WTC11 (cell line): Measurements from ENCODE around the gene GPC6. TPM values are rescaled to one million over a fixed set of nuclear protein-coding genes. Genes with fewer than 3 reads are reported as not detected.

Experiments
- ATAC-seq: fragments of 200-7000 bp; cut with Tn5 transposase; 2 replicates; pipeline ENCODE4 v1.10.0; 2021; ENCODE audit warnings: mild to moderate bottlenecking, moderate library complexity
- CTCF ChIA-PET: fragments of 300-600 bp; sonication (Branson Sonifier 250); formaldehyde crosslinking; loops from one replicate; lab custom pipeline; 2021; ENCODE audit warnings: antibody characterized with exemption; lab: Charles Lee
- POLR2A ChIA-PET: fragments of 350-600 bp; sonication (Branson Sonifier 250); formaldehyde crosslinking; loops from one replicate; lab custom pipeline; 2021; ENCODE audit warnings: antibody characterized with exemption; lab: Charles Lee
- DNase-seq: peaks from one replicate; pipeline ENCODE4 v3.0.0; 2021; ENCODE audit warnings: low spot score
- H3K27ac Mint-ChIP-seq: 2 replicates; pipeline ENCODE4 v1.8.0; 2021; ENCODE audit warnings: mixed read lengths
- H3K27me3 Mint-ChIP-seq: 2 replicates; pipeline ENCODE4 v1.8.0; 2021; ENCODE audit warnings: low read depth, mild to moderate bottlenecking, moderate library complexity, mixed read lengths
- H3K36me3 Mint-ChIP-seq: 2 replicates; pipeline ENCODE4 v1.8.0; 2021; ENCODE audit warnings: mixed read lengths
- H3K4me1 Mint-ChIP-seq: 2 replicates; pipeline ENCODE4 v1.8.0; 2022; ENCODE audit warnings: mixed read lengths
- H3K4me3 Mint-ChIP-seq: 2 replicates; pipeline ENCODE4 v1.8.0; 2021; ENCODE audit warnings: mild to moderate bottlenecking, moderate library complexity, mixed read lengths
- H3K9me3 Mint-ChIP-seq: 2 replicates; pipeline ENCODE4 v1.8.0; 2021; ENCODE audit warnings: mixed read lengths
- CBFB ChIP-seq: sonication (generic); formaldehyde crosslinking; IDR thresholded peaks from 2 replicates; pipeline ENCODE4 v1.8.1; 2022; ENCODE audit warnings: mild to moderate bottlenecking, low read depth, missing genetic modification reagents
- CREB1 ChIP-seq: sonication (generic); formaldehyde crosslinking; IDR thresholded peaks from 2 replicates; pipeline ENCODE4 v1.8.0; 2023; ENCODE audit warnings: mild to moderate bottlenecking, missing genetic modification reagents
- CREM ChIP-seq: sonication (generic); formaldehyde crosslinking; IDR thresholded peaks from 2 replicates; pipeline ENCODE4 v1.8.1; 2022; ENCODE audit warnings: mild to moderate bottlenecking, missing genetic modification reagents, moderate library complexity
- ESRRA ChIP-seq: sonication (generic); formaldehyde crosslinking; IDR thresholded peaks from 2 replicates; pipeline ENCODE4 v1.8.1; 2022; ENCODE audit warnings: mild to moderate bottlenecking, missing genetic modification reagents, borderline replicate concordance
- FOXK1 ChIP-seq: sonication (generic); formaldehyde crosslinking; IDR thresholded peaks from 2 replicates; pipeline ENCODE4 v1.8.0; 2022; ENCODE audit warnings: mild to moderate bottlenecking, moderate library complexity, missing genetic modification reagents
- JUN ChIP-seq: sonication (generic); formaldehyde crosslinking; IDR thresholded peaks from 2 replicates; pipeline ENCODE4 v1.8.0; 2023; ENCODE audit warnings: mild to moderate bottlenecking, missing genetic modification reagents
- KAT7 ChIP-seq: sonication (generic); formaldehyde crosslinking; IDR thresholded peaks from 2 replicates; pipeline ENCODE4 v1.8.1; 2023; ENCODE audit warnings: missing genetic modification reagents, mild to moderate bottlenecking, borderline replicate concordance
- NR3C1 ChIP-seq: sonication (generic); formaldehyde crosslinking; conservative IDR thresholded peaks from 2 replicates; pipeline ENCODE4 v1.8.1; 2023; ENCODE audit warnings: low read depth, mild to moderate bottlenecking, missing genetic modification reagents
- RELA ChIP-seq: sonication (generic); formaldehyde crosslinking; IDR thresholded peaks from 2 replicates; pipeline ENCODE4 v1.8.1; 2022; ENCODE audit warnings: missing genetic modification reagents, mild to moderate bottlenecking, borderline replicate concordance
- SMAD3 ChIP-seq: sonication (generic); formaldehyde crosslinking; IDR thresholded peaks from 2 replicates; pipeline ENCODE4 v1.8.0; 2022; ENCODE audit warnings: missing genetic modification reagents, mild to moderate bottlenecking, borderline replicate concordance
- SOX15 ChIP-seq: fragments of 250-450 bp; sonication (Bioruptor Pico); IDR thresholded peaks from 2 replicates; pipeline ENCODE4 v1.9.0; 2021; ENCODE audit warnings: mild to moderate bottlenecking
- TP53 ChIP-seq: sonication (generic); formaldehyde crosslinking; IDR thresholded peaks from 2 replicates; pipeline ENCODE4 v1.8.1; 2023; ENCODE audit warnings: mild to moderate bottlenecking, missing genetic modification reagents
- ZBTB21 ChIP-seq: sonication (generic); formaldehyde crosslinking; IDR thresholded peaks from 2 replicates; pipeline ENCODE4 v1.8.1; 2023; ENCODE audit warnings: mild to moderate bottlenecking, missing genetic modification reagents, borderline replicate concordance
- ZNF396 ChIP-seq: fragments of 250-450 bp; sonication (Bioruptor Pico); IDR thresholded peaks from 2 replicates; pipeline ENCODE4 v1.8.0; 2021; ENCODE audit warnings: mild to moderate bottlenecking, moderate library complexity, borderline replicate concordance
- ZNF671 ChIP-seq: fragments of 250-450 bp; sonication (Bioruptor Pico); IDR thresholded peaks from 2 replicates; pipeline ENCODE4 v1.8.0; 2021; ENCODE audit warnings: mild to moderate bottlenecking
- total RNA-seq: library from RNA; stranded (reverse); gene quantifications from 3 replicates; pipeline ENCODE4 v1.2.3, GENCODE V29; 2021
- TF ChIP-seq, protein P1 (sequence below): fragments of 250-450 bp; sonication (Bioruptor Pico); conservative IDR thresholded peaks from 2 replicates; pipeline ENCODE4 v1.9.0; 2021; ENCODE audit warnings: mild to moderate bottlenecking
- TF ChIP-seq, protein P2 (sequence below): sonication (generic); formaldehyde crosslinking; IDR thresholded peaks from 2 replicates; pipeline ENCODE4 v1.8.1; 2022; ENCODE audit warnings: missing genetic modification reagents, borderline replicate concordance
- TF ChIP-seq, protein P3 (sequence below): sonication (generic); formaldehyde crosslinking; IDR thresholded peaks from 2 replicates; pipeline ENCODE4 v1.8.1; 2022; ENCODE audit warnings: low read depth, missing genetic modification reagents, borderline replicate concordance
- TF ChIP-seq, protein P4 (sequence below): sonication (generic); formaldehyde crosslinking; IDR thresholded peaks from 2 replicates; pipeline ENCODE4 v1.8.1; 2023; ENCODE audit warnings: mild to moderate bottlenecking, missing genetic modification reagents, borderline replicate concordance

GPC6 gene
- total RNA-seq, 1 experiment from 2014 or later, result 19.5 TPM

DNA sequence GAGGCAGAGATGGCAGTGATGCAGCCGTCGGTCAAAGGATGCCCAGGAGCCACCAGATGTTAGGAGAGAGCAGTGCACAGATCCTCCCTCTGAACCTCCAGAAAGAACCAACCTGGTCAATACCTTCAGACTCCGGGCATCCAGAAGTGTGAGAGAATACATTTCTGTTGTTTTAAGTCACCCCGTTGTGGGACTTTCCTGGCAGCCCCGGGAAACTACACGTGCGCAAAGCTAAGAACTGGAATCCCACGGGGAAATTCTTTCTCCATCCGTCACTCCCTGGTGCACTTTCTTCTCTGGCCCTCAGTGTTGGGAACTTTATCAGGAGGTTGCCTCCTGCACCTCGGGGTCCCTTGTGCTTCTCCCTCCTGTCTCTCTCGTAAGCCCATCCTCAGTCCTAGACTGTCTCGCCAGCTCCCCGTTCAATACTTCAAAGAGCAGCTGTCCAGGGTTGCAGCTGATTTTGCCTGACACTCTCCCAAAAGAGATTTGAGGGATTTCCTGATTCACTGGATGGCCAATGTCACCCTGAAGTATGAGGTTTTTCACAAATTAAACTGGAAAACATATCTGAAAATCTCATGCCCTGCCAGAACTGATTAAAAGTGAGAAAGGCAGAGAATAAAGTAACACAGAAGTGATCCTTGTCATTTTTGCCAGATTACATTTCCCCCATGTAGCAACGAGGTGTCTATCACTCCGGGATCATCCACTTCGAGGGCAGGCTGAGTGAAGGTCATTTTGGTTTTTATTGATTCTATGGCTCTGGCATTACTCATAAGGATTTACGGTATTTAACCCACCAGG is 1116.0 kb downstream of the GPC6 start:
- DNase-seq, result no peak
- Mint-ChIP-seq H3K4me3 (no peak overlapping the region), H3K27ac (no peak overlapping the region), H3K4me1 (peaks cover 28% of the 10 kb centered on the region), H3K27me3 (peaks cover 15% of the 10 kb centered on the region), H3K9me3 (no peaks in the 10 kb centered on the region)
- ChIA-PET POLR2A (no interaction called here), CTCF (no interaction called here)
- no peak for ATAC-seq
- TF ChIP-seq ESRRA (CRISPR knock-in tag), result no peak
- no peak for TF ChIP-seq SOX15
- TF ChIP-seq RELA, result no peak
- no peak for TF ChIP-seq CBFB (CRISPR knock-in tag)
- TF ChIP-seq, protein P1, sequence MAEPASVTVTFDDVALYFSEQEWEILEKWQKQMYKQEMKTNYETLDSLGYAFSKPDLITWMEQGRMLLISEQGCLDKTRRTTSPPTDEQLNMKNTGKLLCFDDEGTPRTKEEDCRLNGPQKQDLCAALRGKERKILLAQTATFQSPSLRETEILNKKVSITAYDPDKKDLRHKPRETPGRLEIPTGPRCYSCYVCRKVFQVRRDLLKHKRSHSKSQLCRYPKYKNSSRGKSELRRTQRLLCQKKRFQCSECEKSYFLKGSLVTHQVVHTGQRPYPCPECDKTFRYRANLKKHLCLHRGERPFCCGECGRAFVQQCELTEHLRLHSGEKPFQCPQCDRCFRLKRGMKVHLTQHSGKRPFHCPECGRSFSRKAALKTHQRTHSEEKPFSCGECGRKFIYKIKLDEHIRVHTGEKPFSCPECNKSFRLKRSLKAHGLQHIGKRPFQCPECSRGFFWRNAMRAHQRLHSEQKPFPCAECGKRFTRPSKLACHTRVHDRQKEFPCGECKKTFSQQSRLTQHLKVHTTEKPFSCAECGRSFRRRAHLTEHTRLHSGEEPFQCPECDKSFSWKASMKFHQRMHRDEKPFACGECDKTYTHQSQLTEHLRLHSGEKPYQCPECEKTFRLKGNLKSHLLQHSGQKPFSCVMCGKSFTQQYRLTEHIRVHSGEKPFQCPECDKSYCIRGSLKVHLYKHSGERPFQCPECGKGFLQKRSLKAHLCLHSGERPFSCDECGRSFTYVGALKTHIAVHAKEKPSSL (CRISPR knock-in tag), result no peak
- TF ChIP-seq SMAD3 (CRISPR knock-in tag), result no peak
- no peak for TF ChIP-seq CREB1 (CRISPR knock-in tag)
- TF ChIP-seq ZBTB21, result no peak
- TF ChIP-seq ZNF396 (CRISPR knock-in tag), result no peak
- no peak for TF ChIP-seq ZNF671
- TF ChIP-seq, protein P2, sequence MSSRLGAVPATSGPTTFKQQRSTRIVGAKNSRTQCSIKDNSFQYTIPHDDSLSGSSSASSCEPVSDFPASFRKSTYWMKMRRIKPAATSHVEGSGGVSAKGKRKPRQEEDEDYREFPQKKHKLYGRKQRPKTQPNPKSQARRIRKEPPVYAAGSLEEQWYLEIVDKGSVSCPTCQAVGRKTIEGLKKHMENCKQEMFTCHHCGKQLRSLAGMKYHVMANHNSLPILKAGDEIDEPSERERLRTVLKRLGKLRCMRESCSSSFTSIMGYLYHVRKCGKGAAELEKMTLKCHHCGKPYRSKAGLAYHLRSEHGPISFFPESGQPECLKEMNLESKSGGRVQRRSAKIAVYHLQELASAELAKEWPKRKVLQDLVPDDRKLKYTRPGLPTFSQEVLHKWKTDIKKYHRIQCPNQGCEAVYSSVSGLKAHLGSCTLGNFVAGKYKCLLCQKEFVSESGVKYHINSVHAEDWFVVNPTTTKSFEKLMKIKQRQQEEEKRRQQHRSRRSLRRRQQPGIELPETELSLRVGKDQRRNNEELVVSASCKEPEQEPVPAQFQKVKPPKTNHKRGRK (CRISPR knock-in tag), result no peak
- TF ChIP-seq KAT7 (CRISPR knock-in tag), result no peak
- no peak for TF ChIP-seq JUN (CRISPR knock-in tag)
- TF ChIP-seq FOXK1 (CRISPR knock-in tag), result no peak
- TF ChIP-seq, protein P3, sequence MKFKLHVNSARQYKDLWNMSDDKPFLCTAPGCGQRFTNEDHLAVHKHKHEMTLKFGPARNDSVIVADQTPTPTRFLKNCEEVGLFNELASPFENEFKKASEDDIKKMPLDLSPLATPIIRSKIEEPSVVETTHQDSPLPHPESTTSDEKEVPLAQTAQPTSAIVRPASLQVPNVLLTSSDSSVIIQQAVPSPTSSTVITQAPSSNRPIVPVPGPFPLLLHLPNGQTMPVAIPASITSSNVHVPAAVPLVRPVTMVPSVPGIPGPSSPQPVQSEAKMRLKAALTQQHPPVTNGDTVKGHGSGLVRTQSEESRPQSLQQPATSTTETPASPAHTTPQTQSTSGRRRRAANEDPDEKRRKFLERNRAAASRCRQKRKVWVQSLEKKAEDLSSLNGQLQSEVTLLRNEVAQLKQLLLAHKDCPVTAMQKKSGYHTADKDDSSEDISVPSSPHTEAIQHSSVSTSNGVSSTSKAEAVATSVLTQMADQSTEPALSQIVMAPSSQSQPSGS (CRISPR knock-in tag), result no peak
- no peak for TF ChIP-seq NR3C1 (CRISPR knock-in tag)
- TF ChIP-seq, protein P4, sequence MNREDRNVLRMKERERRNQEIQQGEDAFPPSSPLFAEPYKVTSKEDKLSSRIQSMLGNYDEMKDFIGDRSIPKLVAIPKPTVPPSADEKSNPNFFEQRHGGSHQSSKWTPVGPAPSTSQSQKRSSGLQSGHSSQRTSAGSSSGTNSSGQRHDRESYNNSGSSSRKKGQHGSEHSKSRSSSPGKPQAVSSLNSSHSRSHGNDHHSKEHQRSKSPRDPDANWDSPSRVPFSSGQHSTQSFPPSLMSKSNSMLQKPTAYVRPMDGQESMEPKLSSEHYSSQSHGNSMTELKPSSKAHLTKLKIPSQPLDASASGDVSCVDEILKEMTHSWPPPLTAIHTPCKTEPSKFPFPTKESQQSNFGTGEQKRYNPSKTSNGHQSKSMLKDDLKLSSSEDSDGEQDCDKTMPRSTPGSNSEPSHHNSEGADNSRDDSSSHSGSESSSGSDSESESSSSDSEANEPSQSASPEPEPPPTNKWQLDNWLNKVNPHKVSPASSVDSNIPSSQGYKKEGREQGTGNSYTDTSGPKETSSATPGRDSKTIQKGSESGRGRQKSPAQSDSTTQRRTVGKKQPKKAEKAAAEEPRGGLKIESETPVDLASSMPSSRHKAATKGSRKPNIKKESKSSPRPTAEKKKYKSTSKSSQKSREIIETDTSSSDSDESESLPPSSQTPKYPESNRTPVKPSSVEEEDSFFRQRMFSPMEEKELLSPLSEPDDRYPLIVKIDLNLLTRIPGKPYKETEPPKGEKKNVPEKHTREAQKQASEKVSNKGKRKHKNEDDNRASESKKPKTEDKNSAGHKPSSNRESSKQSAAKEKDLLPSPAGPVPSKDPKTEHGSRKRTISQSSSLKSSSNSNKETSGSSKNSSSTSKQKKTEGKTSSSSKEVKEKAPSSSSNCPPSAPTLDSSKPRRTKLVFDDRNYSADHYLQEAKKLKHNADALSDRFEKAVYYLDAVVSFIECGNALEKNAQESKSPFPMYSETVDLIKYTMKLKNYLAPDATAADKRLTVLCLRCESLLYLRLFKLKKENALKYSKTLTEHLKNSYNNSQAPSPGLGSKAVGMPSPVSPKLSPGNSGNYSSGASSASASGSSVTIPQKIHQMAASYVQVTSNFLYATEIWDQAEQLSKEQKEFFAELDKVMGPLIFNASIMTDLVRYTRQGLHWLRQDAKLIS (CRISPR knock-in tag), result no peak
- no peak for TF ChIP-seq TP53 (CRISPR knock-in tag)
- no peak for TF ChIP-seq CREM
- TF ChIP-seq, all 79 proteins: peak for 0
- no peaks in the 10 kb centered on the region for H3K36me3 Mint-ChIP-seq
